GM18907 (cell line): Measurements from ENCODE around the gene GSTA3.
"Not testable (repeated sequence)": the region's sequence is repeated elsewhere in the genome, so short reads cannot be mapped to it uniquely, and the experiment has no call there.

Experiments used
- ATAC-seq: cut with Tn5 transposase; IDR thresholded peaks from one replicate; pipeline ENCODE4 v1.9.1; 2021; ENCODE audit warnings: mild to moderate bottlenecking, moderate library complexity; ENCODE audit not compliant: unreplicated experiment

Gene GSTA3

GRCh38 chr6:52870335-52871091 is 39.0 kb downstream of the GSTA3 start:
- ATAC-seq = not testable (repeated sequence)

DNA sequence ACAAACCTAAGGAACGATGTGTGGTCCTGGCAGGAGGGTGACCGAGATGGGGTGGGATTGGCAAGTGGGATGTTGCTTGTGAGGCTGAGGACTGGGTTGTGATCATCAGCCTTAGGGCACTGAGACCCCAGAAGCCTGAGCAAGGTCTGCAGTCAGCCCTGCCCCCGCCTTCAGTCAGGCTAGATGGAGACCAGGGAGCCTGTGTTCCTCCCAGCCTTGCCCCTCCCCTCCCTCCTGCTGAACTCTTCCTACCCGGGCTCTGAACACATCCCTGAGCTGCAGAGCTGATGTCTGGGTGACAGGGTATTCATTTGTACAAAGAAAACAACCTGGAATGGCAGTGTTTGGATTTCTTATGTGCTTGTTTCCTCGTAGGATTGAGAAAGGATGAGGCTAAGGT is 40.6 kb downstream of the GSTA3 start:
- not testable (repeated sequence) for ATAC-seq

GRCh38 chr6:52868240-52868639 is 41.3 kb downstream of the GSTA3 start:
- ATAC-seq = no peak

DNA sequence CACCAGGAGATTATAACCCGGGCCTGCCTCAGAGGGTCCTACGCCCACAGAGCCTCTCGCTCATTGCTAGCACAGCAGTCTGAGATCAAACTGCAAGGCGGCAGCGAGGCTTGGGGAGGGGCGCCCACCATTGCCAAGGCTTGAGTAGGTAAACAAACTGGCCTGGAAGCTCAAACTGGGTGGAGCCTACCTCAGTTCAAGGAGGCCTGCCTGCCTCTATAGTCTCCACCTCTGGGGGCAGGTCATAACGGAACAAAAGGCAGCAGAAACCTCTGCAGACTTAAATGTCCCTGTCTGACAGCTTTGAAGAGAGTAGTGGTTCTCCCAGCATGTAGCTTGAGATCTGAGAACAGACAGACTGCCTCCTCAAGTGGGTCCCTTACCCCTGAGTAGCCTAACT is 48.3 kb downstream of the GSTA3 start:
- ATAC-seq = not testable (repeated sequence)

GRCh38 chr6:52858416-52858815 is 51.1 kb downstream of the GSTA3 start:
- no peak for ATAC-seq

DNA sequence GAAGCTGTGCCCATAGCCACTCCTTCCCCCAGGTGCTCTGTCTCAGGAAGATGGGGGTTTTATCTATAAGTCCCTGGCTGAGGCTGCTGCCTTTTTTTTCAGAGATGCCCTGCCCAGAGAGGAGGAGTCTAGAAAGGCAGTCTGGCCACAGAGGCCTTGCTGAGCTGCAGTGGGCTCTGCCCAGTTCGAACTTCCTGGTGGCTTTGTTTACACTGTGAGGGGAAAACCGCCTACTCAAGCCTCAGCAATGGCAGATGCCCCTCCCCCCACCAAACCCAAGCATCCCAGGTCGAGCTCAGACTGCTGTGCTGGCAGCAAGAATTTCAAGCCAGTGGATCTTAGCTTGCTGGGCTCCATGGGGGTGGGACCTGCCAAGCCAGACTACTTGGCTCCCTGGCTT is 53.4 kb downstream of the GSTA3 start:
- ATAC-seq = not testable (repeated sequence)

- no peak for ATAC-seq
Observed at GRCh38 chr6:52849137-52849536, 60.4 kb downstream of the GSTA3 start.
